AG09319 (cell line): Measurements from ENCODE around the gene SETBP1.

ENCODE experiments used
- DNase-seq: peaks from one replicate; pipeline ENCODE4 v3.0.0-alpha.2; 2010; ENCODE audit warnings: low read depth; ENCODE audit errors: extremely low read depth
- TF ChIP-seq, protein P1 (sequence below): IDR thresholded peaks from 2 replicates; pipeline ENCODE4 v1.5.1; 2011; ENCODE audit warnings: low read depth, mild to moderate bottlenecking, inconsistent platforms, low read length, moderate library complexity

Gene SETBP1

GRCh38 chr18:44881461-44882162 lies 200.9 kb downstream of the SETBP1 start:
- TF ChIP-seq, protein P1, sequence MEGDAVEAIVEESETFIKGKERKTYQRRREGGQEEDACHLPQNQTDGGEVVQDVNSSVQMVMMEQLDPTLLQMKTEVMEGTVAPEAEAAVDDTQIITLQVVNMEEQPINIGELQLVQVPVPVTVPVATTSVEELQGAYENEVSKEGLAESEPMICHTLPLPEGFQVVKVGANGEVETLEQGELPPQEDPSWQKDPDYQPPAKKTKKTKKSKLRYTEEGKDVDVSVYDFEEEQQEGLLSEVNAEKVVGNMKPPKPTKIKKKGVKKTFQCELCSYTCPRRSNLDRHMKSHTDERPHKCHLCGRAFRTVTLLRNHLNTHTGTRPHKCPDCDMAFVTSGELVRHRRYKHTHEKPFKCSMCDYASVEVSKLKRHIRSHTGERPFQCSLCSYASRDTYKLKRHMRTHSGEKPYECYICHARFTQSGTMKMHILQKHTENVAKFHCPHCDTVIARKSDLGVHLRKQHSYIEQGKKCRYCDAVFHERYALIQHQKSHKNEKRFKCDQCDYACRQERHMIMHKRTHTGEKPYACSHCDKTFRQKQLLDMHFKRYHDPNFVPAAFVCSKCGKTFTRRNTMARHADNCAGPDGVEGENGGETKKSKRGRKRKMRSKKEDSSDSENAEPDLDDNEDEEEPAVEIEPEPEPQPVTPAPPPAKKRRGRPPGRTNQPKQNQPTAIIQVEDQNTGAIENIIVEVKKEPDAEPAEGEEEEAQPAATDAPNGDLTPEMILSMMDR = no peak
- DNase-seq = no peak

- TF ChIP-seq, protein P1 = no peak
- DNase-seq = no peak
Observed at GRCh38 chr18:44882163-44882868, 201.6 kb downstream of the SETBP1 start.

DNA sequence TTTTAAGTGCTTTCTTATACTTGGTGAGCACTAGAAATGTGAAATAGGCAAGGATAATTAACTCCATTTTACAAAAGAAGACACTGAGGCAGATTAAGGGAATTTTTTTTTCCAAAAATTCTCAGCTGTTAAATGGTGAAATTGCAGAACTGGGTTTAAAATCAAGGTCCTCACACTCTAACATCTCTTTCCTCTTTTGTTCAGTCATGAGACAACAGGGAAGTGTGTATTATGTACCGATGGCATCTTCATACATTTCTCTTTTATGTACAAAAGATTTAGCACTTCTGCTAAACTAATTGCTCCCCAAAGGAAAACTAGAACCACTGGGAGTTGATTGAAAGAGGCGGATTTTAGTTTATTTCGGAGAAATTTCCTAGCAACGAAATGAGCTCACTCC lies 203.0 kb downstream of the SETBP1 start:
- no peak for DNase-seq
- TF ChIP-seq, protein P1 = no peak

GRCh38 chr18:44884431-44884830 lies 203.7 kb downstream of the SETBP1 start:
- no peak for DNase-seq
- TF ChIP-seq, protein P1 = no peak

- DNase-seq = no peak
- TF ChIP-seq, protein P1 = no peak
Observed at GRCh38 chr18:44885507-44885906, 204.8 kb downstream of the SETBP1 start.

GRCh38 chr18:44887227-44887631 lies 206.5 kb downstream of the SETBP1 start:
- TF ChIP-seq, protein P1 = no peak
- DNase-seq = no peak

DNA sequence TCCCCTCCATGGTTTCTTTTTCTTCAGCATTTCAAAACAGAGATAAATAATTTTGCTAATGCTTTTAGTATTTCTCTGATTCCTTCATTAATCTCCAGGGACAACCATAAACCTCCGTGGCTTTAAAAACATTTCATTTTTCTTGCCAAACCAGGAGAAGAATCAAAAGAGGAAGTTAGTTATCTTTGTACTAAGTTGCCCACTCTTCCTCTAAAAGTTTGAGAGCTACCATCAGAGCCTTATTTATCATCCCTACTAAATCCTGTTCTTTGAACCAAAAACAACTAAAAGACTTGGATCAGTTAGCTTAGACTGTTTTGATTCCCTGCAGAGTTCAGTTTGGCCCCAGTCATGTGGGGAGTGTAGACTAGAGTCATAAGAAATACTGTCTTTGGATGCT lies 208.4 kb downstream of the SETBP1 start:
- no peak for DNase-seq
- TF ChIP-seq, protein P1 = no peak
